ENCODE measurements around the gene DCTN4.

DCTN4 gene

GRCh38 chr5:150758531-150759333, at the start of gene DCTN4:
TSS of gene DCTN4 (minus strand) at chr5:150759017. CDS start at chr5:150758993, 24 bp downstream.
- Histone ChIP-seq H3K4me1 (ENCODE audit: insufficient read depth, low read length) (peaks cover 23% of the 10 kb centered on the region), H2AFZ (ENCODE audit: low read depth, low read length) (peak within 1 kb of the TSS; percentile 76), H3K27me3 (ENCODE audit: insufficient read depth, low read length, poor library complexity) (no peaks in the 10 kb centered on the region), H3K9me3 (ENCODE audit: insufficient read depth, low read length, severe bottlenecking) (no peaks in the 10 kb centered on the region), H3K79me2 (ENCODE audit: insufficient read depth, low read length) (peaks cover 47% of the 10 kb centered on the region), H3K4me3 (ENCODE audit: low read depth in 1 of 2, low read length in 2 of 2) (peak within 1 kb of the TSS; percentile 80 to 90), H3K36me3 (ENCODE audit: insufficient read depth, low read length) (peaks cover 29% of the 10 kb centered on the region), H3K27ac (ENCODE audit: low read length) (peak within 1 kb of the TSS; percentile 89), H3K4me2 (ENCODE audit: insufficient read depth, low read length) (peak within 1 kb of the TSS; percentile 80), H3K9ac (ENCODE audit: low read depth, low read length) (peak within 1 kb of the TSS; percentile 79), H4K20me1 (ENCODE audit: insufficient read depth, low read length) (peaks cover 2% of the 10 kb centered on the region; the same call in 1 of the 2 replicates)
- TF ChIP-seq EZH2 (IDR thresholded peaks at IDR 0.05; ENCODE audit: borderline replicate concordance, low read depth, low read length, severe bottlenecking) (no peak), CTCF (IDR thresholded peaks at IDR 0.05; ENCODE audit: borderline replicate concordance, extremely low read depth, low read length, poor library complexity, severe bottlenecking) (no peak)
- ATAC-seq (ENCODE audit: insufficient read depth, low read depth), result peak; percentile 96
- peak; percentile 95 for DNase-seq

- Histone ChIP-seq H3K36me3 (ENCODE audit: insufficient read depth, low read length) (no peaks in the 10 kb centered on the region), H3K27me3 (ENCODE audit: insufficient read depth, low read length, poor library complexity) (no peaks in the 10 kb centered on the region), H3K9ac (ENCODE audit: low read depth, low read length) (no peak overlapping the region), H3K79me2 (ENCODE audit: insufficient read depth, low read length) (no peaks in the 10 kb centered on the region), H3K4me3 (ENCODE audit: low read depth in 1 of 2, low read length in 2 of 2) (no peak overlapping the region), H3K4me2 (ENCODE audit: insufficient read depth, low read length) (no peak overlapping the region), H4K20me1 (ENCODE audit: insufficient read depth, low read length) (no peaks in the 10 kb centered on the region), H2AFZ (ENCODE audit: low read depth, low read length) (no peak overlapping the region), H3K9me3 (ENCODE audit: insufficient read depth, low read length, severe bottlenecking) (no peaks in the 10 kb centered on the region), H3K27ac (ENCODE audit: low read length) (no peak overlapping the region), H3K4me1 (ENCODE audit: insufficient read depth, low read length) (no peaks in the 10 kb centered on the region)
- DNase-seq, result no peak
- ATAC-seq (ENCODE audit: insufficient read depth, low read depth), result no peak
- TF ChIP-seq CTCF (IDR thresholded peaks at IDR 0.05; ENCODE audit: borderline replicate concordance, extremely low read depth, low read length, poor library complexity, severe bottlenecking) (no peak), EZH2 (IDR thresholded peaks at IDR 0.05; ENCODE audit: borderline replicate concordance, low read depth, low read length, severe bottlenecking) (no peak)
These were observed 45.6 kb upstream of the DCTN4 start for GRCh38 chr5:150804388-150804787.

- Histone ChIP-seq H3K27ac (ENCODE audit: low read length) (no peak overlapping the region), H4K20me1 (ENCODE audit: insufficient read depth, low read length) (no peaks in the 10 kb centered on the region), H3K9me3 (ENCODE audit: insufficient read depth, low read length, severe bottlenecking) (no peaks in the 10 kb centered on the region), H3K4me3 (ENCODE audit: low read depth in 1 of 2, low read length in 2 of 2) (no peak overlapping the region), H3K27me3 (ENCODE audit: insufficient read depth, low read length, poor library complexity) (no peaks in the 10 kb centered on the region), H3K36me3 (ENCODE audit: insufficient read depth, low read length) (0 out of 2 replicates have a peak, but pooled peaks cover 3% of the 10 kb centered on the region), H3K4me1 (ENCODE audit: insufficient read depth, low read length) (no peaks in the 10 kb centered on the region), H3K79me2 (ENCODE audit: insufficient read depth, low read length) (no peaks in the 10 kb centered on the region), H2AFZ (ENCODE audit: low read depth, low read length) (no peak overlapping the region), H3K9ac (ENCODE audit: low read depth, low read length) (no peak overlapping the region), H3K4me2 (ENCODE audit: insufficient read depth, low read length) (no peak overlapping the region)
- TF ChIP-seq EZH2 (IDR thresholded peaks at IDR 0.05; ENCODE audit: borderline replicate concordance, low read depth, low read length, severe bottlenecking) (no peak), CTCF (IDR thresholded peaks at IDR 0.05; ENCODE audit: borderline replicate concordance, extremely low read depth, low read length, poor library complexity, severe bottlenecking) (peak; percentile 74)
- DNase-seq, result peak; percentile 24
- peak; percentile 78 for ATAC-seq (ENCODE audit: insufficient read depth, low read depth)
These were observed 42.5 kb upstream of the DCTN4 start for GRCh38 chr5:150801117-150801927.

All from DND-41 (cell line).